ENCODE measurements around the gene CFAP97D2.
"Not testable (repeated sequence)": the region's sequence is repeated elsewhere in the genome, so short reads cannot be mapped to it uniquely, and the experiment has no call there.

The CFAP97D2 gene

DNA sequence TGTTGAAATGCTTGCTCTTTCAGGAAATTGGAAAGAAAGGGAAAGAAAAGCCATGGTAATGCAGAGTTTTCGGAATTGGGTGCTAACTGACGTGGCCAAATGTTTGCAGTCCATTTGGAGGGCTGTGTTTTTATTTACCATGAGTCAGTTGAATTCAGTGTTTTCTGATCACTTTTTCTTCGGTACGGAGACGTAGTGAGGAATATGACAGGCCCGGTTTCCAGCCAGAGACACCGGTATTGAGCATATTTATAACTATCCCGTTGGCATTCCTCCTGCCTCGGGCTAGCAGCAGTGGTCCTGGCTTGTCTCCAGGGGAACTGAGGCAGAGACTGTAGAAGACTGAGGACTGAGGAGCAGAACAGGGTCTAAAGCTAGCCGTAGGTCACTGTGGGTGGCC is 56.6 kb downstream of the CFAP97D2 start:
- no peak for DNase-seq (ENCODE audit: low spot score)

DNA sequence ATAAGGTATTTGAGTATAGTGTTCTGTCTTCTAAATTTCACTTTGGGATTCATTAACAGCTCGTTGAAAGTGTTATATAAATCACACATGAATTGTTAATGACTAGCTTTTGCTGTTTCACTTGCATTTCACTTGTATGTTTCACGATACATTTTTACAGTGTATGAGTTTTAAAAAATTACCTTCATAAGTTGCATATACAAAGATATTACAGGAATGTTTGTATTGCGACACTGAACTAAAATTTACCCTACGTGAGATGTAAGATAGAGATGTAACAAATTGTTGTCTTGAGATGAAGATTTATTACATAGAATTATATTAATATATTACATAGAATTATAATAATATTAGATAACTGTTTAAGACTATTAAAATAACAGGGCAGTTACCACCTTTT is 57.2 kb downstream of the CFAP97D2 start:
- DNase-seq (ENCODE audit: low spot score), result no peak

DNA sequence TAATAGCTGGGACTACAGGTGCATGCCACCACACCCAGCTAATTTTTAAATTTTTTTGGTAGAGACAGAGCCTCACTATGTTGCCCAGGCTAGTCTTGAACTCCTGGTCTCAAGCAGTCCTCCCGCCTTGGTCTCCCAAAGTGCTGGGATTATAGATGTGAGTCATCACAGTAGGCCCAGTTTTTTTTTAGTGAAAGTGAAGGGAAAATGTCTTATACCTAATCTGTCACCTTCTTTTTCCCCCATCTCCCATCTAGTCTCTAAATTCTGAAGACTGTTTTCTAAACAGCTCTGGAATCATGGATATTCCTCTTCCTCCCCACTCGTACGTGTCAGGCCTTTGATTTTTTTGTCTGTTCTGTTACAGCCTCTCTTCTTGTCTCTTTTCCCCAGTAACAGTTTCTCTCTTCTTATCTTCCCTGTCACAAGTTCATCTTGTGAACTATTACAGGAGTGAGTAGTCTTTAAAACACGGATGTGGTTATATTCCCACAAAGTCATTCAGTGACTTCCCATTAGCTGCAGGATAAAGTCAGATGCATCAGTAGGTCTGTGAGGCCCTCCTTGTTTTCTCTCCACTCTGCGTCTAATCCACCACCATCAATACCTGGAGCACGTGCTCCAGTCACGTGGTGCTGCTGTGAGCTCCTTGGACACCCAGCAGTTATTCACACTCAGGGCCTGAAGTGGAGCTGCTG is 58.5 kb downstream of the CFAP97D2 start:
- no peak for DNase-seq (ENCODE audit: low spot score)

DNA sequence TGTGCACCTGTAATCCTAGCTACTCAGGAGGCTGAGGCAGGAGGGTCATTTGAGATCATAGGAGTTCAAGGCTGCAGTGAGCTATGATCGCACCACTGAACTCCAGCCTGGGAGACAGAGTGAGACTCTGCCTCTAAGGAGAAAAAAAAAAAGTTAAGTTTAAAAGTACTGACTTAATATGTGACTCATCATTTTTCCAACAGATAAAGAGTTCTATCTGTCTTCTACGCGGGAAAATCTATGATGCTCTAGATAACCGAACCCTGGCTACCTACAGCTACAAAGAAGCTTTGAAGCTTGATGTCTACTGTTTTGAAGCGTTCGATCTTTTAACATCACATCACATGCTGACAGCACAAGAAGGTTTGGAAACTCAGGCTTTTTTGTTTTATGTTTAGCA is 62.9 kb downstream of the CFAP97D2 start:
- DNase-seq (ENCODE audit: low spot score), result no peak

DNA sequence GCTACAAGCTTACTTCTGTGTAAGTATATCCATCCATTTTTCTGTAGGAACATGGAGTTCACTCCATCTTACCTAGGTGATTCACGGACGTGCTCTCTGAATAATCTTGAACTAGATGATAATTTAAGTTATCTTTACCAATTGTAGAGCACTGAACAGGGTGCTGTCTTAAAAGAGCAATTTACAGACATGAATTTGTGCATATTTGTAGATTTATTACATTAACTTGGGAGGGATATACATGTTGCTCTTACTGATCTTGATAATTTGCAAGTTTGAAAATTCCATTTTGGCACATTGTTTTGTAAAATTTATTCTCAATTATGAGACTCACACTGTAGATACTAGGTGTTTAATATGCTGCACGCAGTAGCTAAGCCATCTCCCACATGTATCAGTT is 64.9 kb downstream of the CFAP97D2 start:
- no peak for DNase-seq (ENCODE audit: low spot score)

DNA sequence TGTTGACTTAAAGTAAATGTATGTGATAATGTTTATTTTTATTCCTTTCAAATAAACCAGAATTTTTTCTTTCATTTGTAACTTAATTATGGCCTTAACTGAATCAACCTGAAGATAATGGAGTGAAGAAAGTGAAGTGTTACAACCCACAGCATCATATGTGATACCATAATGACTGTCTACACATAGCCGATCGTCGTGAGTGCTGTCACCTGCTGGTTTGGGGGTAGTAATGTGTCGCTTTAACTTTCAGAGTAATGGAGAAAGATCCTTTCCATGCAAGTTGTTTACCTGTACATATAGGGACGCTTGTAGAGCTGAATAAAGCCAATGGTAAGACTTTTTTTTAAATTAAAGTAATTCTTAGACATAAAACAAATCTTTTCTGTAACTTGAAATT is 65.6 kb downstream of the CFAP97D2 start:
- no peak for DNase-seq (ENCODE audit: low spot score)

DNA sequence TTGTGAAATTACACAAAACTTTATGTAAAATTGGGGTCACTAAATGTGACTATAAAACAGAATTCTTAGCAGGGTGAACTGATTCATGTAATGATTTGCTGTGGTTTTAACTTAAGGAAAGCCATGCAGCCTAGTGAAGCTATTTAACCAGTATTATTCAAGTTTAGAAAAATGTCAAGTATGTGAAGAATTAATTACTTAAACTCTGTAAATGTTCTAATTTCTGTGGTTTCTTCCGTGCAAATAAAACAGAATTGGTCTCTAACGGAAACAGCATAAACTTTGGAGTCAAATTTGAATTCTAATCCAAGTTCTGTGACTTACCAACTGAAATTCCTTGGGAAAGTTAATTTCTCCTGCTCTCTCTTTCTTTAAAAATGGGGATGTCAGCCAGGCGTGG is 69.0 kb downstream of the CFAP97D2 start:
- no peak for DNase-seq (ENCODE audit: low spot score)

DNA sequence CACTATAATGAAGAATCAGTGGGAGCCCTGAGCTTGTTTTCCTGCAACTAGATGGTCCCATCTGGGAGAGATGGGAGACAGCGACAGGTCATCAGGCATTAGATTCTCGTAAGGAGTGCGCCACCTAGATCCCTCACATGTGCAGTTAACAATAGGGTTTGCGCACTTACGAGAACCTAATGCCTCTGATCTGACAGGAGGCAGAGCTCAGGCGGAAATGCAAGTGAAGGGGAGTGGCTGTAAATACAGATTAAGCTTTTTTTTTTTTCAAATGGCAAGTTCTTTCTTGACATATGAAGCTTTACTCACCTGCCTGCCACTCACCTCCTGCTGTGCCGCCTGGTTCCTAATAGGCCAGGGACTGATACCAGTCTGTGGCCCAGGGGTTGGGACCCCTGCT is 70.0 kb downstream of the CFAP97D2 start:
- DNase-seq (ENCODE audit: low spot score), result no peak

DNA sequence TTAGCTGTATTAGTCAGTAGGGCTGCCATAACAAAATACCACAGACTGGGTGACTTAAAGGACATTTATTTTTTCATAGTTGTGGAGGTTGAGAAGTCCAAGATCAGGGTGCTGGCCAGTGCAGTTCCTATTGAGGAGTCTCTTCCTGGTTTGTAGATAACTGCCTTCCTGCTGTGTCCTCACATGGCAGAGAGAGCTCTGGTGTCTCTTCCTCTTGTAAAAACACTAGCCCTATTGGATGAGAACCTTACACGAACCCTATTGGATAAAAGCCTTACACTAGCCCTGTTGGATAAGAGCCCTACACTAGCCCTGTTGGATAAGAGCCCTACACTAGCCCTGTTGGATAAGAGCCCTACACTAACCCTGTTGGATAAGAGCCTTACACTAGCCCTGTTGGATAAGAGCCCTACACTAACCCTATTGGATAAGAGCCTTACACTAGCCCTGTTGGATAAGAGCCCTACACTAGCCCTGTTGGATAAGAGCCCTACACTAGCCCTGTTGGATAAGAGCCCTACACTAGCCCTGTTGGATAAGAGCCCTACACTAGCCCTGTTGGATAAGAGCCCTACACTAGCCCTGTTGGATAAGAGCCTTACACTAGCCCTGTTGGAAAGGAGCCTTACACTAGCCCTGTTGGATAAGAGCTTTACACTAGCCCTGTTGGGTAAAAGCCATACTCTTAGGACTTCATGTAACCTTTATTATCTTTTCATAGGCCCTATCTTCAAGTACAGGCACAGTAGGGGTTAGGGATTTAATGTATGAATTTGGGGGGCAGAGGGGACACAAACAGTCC is 72.8 kb downstream of the CFAP97D2 start:
- not testable (repeated sequence) for DNase-seq (ENCODE audit: low spot score)

DNA sequence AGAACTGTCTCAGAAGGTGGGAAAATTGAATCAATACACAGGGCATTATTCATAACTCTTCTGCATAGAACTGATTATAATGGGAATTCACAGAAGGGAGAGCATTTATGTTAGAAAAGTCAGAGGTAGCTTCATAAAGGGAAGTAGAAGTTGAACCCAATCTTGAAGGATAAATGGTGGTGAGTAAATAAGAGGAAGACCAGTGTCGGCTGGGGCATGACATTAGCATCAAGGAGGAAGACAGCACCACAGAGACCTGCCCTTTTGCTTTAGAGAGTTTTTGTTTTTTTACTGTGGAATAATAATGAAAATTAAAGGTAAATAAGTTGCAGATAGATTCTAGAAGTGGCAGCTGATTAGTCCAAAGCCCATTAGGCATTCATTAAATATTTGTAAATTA is 77.5 kb downstream of the CFAP97D2 start:
- DNase-seq (ENCODE audit: low spot score), result no peak

DNA sequence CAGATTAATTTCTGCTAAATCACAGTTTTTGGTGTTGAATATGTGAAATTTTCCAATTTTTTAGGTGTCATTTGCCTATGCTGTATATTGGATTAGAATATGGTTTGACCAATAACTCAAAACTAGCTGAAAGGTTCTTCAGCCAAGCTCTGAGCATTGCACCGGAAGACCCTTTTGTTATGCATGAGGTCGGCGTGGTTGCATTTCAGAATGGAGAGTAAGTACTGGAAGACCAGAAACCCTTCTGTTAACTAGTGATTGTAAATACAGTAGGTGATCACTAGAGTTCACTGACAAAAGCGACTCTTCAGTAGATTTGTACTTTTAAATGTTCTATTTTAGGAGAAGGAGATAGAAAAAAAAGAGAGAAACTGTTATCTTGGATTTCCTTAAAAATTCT is 78.0 kb downstream of the CFAP97D2 start:
- no peak for DNase-seq (ENCODE audit: low spot score)

DNA sequence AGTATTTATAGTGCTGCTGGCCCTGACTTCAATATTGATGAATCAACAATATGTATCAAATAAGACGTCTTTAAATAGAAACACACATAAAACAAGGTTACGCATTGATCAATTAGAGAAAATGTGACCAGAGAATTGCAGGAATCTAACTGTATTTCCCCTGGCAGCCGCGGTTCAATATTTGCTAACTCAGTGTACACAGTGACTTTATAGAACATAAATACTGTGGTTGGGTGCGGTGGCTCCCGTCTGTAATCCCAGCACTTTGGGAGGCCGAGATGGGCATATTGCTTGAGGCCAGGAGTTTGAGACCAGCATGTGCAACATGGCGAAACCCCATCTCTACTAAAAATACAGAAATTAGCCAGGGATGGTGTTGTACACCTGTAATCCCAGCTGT is 79.5 kb downstream of the CFAP97D2 start:
- no peak for DNase-seq (ENCODE audit: low spot score)

DNA sequence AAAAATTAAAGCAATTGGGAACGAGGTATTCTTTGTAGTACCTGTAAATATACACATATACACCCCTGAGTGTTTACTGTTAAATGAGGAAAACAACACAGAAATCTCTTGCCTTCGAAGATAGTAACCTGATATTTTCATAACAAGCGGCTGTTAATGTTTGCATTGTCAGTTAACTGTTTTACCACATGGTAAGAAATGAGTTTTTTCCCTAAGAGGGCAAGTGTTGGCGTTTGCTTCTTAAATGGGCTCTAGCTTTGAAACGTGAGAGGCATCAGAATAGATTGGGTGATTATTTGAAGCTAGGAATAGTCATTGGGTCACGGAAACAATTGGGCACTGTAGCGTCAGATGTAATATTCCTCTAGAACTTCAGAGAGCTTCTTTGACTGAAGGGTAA is 80.3 kb downstream of the CFAP97D2 start:
- DNase-seq (ENCODE audit: low spot score), result no peak

DNA sequence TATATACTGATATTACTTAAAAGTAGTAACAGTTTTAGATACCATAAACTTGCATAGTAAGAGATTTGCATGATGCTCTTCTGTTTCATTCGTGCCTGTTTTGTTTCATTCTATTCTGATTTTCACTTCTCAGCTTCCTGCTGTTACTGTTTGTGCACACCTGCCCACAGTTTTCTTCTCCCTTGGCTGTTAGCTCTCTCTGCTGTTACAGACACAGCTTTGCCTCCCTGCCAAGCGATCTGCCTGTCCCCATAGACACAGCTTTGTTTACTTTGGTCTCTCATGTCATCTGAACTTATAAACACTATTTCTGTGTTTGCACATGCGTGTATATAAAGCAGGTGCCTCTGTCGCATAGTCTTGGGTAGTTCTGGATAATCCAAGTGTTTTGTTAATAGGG is 80.9 kb downstream of the CFAP97D2 start:
- no peak for DNase-seq (ENCODE audit: low spot score)

DNA sequence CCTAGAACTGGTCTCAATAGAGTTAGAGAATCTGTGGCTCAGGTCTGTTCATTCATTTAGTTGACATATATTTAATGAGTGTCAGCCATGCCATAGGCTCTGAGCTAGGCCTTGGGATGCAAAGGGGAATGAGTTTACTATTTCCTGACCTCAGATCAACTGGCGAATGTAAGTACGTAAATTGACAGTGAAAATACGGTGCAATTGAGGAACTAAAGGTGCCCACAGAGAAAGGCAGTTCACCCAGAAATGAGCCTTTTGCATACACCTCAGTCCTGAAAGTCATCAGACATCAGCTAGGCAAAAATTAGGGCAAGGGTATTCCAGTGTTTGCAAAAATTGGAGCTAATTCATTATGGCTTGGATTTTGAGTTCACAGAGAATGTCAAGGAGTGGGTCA is 81.8 kb downstream of the CFAP97D2 start:
- DNase-seq (ENCODE audit: low spot score), result no peak

DNA sequence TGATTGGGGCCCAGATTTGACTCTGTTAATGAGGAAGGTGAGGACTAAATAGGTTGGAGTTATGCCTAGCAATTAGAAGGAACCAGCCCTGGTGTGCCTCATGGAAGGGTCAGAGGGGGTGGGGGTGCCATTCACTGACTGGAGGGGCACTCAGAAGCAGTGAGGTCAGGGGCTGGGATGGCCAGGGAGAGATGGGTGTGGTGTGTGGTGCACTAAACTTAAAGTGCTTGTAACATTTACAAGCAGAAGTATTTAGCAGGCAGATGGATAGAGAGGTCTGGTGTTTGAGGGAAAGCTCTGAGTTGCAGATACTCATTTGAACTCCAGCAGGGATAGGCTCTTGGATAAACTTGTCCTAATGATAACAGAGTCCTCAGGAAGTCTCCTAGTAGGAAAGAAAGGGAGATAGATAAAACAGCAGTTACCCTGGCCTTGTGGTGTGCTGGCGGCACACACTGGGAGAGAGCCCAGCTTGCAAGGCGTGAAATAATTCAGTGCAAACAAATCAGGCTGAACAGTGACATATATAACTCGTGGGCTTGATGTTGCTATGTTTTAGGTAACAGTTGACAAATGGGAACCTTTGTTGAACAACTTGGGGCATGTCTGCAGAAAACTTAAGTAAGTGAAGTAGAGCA is 82.4 kb downstream of the CFAP97D2 start:
- DNase-seq (ENCODE audit: low spot score), result no peak

DNA sequence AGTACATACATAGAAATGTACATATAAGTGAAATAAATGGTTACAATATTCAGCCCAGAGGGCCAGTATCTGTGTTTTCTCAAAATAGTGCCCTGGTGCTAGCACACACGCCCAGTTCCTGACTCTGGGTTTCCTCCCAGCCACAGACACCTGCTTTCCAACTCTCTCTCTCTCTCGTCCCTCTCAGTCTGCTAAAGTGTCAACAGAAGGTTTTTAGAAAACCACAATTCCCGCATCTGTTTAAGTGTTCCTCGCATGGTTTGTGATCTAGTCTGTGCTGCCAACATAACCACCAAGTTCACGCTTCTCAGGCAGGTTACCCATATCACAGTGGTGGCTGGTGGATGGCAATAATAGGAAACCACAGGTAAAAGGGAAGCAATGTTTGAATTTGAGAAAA is 84.5 kb downstream of the CFAP97D2 start:
- no peak for DNase-seq (ENCODE audit: low spot score)

DNA sequence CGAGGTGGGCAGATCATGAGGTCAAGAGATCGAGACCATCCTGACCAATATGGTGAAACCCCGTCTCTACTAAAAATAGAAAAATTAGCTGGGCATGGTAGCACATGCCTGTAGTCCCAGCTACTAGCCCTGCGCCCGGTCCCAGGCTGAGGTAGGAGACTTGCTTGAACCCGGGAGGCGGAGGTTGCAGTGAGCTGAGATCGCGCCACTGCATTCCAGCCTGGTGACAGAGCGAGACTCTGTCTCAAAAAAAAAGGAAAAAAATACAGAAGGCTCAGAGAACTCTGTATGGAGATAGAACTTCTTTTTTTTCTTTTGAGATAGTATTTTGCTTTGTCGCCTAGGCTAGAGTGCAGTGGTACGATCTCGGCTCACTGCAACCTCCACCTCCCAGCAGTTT is 85.3 kb downstream of the CFAP97D2 start:
- DNase-seq (ENCODE audit: low spot score), result not testable (repeated sequence)

DNA sequence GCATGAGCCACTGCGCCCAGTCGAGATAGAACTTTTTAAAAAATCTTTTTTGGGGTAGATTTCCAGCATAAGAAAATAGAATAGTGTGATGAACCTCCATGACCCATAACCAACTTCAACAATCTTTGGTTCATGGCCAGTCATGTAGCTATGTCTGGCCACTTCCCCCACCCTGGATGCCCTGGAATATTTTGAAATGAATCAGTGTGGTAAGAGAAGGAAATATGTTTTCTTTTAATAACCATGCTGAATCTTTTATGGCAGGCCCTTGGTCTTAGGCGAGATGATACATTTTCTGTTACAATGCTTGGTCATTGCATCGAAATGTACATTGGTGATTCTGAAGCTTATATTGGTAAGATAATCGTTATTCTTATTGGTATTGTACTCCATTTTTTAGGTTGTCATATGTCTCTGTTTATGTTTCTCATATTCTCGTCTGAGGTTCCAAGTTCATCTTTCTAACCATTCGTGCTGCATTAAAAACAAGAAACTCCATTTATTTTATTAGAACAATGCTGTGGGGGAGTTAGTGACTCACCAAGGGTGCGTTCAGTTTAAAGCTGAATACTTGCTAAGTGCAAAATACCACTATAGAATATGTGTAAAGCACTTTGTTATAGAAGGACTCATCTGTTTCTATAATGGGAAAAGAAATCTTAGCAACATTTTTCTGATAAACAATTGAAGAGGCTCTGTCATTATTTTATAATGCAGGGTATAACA is 86.0 kb downstream of the CFAP97D2 start:
- DNase-seq (ENCODE audit: low spot score), result peak; percentile 29

DNA sequence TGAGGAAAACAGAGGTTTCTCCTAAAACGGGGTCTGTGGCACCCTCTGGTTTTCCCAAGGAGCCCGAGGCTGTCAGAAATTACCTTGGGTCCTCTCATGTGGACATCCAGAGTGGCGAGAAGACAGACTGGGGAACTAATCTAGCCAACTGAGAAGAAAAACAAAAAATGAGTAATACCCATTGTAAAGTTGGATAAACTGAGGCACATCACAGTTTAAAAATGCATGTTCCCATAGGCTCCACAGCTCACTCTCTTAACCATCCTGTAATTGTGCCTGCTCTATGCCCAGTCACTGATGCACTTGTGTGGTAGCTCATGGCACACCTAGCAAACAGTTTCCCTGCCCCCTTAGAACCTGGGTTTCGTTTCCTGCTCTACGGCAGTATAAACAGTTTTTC is 87.2 kb downstream of the CFAP97D2 start:
- DNase-seq (ENCODE audit: low spot score), result no peak

DNA sequence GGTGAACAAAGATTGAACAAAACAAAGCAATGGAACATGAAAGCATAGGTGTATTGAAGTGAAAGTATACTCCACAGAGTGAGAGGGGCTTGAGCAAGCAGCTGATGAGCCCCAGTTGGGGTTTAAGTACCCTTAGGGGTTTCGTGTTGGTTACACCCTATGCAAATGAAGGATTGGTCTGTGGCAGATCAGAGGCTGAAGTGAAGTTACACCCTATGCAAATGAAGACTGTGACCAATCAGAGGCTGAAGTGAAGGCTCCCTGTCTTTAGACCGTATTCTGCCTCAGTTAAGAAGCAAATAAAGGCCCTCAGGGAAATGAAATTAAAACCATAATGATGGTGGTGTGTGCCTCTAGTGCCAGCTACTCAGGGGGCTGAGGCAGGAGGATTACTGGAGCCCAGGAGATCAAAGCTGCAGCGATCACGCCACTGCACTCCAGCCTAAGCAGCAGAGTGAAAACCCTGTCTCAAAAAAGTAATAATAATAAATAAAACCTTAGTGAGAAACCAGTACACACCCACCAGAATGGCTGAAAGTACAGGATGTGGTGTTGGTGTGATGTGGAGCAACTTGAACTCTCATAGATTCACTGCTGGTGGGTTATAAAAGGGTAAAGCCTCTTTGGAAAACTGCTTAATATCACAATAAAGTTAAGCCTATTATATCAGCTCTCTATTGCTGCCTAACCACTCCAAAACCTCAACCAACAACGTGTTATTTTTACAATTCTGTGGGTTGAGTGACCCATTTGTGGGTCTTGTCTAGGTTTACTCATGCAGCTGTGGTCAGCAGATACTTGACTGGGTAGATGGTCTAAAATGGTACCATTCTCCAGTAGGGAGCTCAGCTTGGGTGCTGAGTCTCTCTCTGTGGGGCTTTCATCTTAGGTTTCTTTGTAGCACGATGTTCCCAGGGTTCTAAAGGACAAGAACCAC is 89.6 kb downstream of the CFAP97D2 start:
- no peak for DNase-seq (ENCODE audit: low spot score)
